A549 (cell line): Measurements from ENCODE around the gene SORBS1. TPM values are rescaled to one million over a fixed set of nuclear protein-coding genes. Genes with fewer than 3 reads are reported as not detected.
A peak's percentile ranks its signal among the peaks of the same experiment; 100 is the strongest.

Experiments used
- ATAC-seq, 2 experiments: fragments of 200-7000 bp in 1 of 2; fragments of >200 bp in 1 of 2; cut with Nextera tagmentation in 1 of 2; cut with Tn5 transposase in 1 of 2; 3 replicates each; pipeline versions ENCODE4 v1.8.0 to v1.9.1; 2018 to 2020; ENCODE audit warnings: mild to moderate bottlenecking in 1 of 2, moderate library complexity in 1 of 2
- CTCF ChIA-PET: fragments of 300-600 bp; sonication (Branson Sonifier 250); formaldehyde crosslinking; extraction: SDS; loops from one replicate; lab custom pipeline; 2021; ENCODE audit warnings: antibody characterized with exemption, inconsistent platforms; lab: Yijun Ruan, JAX
- POLR2A ChIA-PET: fragments of 350-600 bp; formaldehyde crosslinking; extraction: SDS; loops from one replicate; lab custom pipeline; 2021; ENCODE audit warnings: antibody characterized with exemption, inconsistent platforms; lab: Yijun Ruan, JAX
- DNase-seq, 2 experiments: peaks; one replicate each; pipeline versions ENCODE4 v3.0.0 to v3.0.0-alpha.2; 2011 to 2016; ENCODE audit warnings: low read depth in 1 of 2, low spot score in 1 of 2
- FAIRE-seq: peaks from 2 replicates; lab custom pipeline; 2011; peaks lifted over from hg19 to GRCh38; lab: Jason Lieb, UNC
- H3K27ac ChIP-seq, 2 experiments: fragments of >200 bp; sonication (Bioruptor Twin); formaldehyde crosslinking; 3 replicates each; pipeline ENCODE4 v1.5.1; 2016 to 2017
- H3K4me1 ChIP-seq: fragments of >200 bp; sonication (Bioruptor Twin); formaldehyde crosslinking; 3 replicates; pipeline ENCODE4 v1.6.1; 2016
- H3K4me2 ChIP-seq: fragments of >200 bp; sonication (Bioruptor Twin); formaldehyde crosslinking; 3 replicates; pipeline ENCODE4 v1.6.1; 2016
- H3K4me3 ChIP-seq: fragments of >200 bp; sonication (Bioruptor Twin); formaldehyde crosslinking; 3 replicates; pipeline ENCODE4 v1.5.1; 2016
- H3K9me3 ChIP-seq: fragments of >200 bp; sonication (Bioruptor Twin); formaldehyde crosslinking; 3 replicates; pipeline ENCODE4 v1.6.1; 2016
- CBX2 ChIP-seq: fragments of 200-600 bp; sonication (generic); IDR thresholded peaks from 2 replicates; pipeline ENCODE4 v1.6.1; 2016; ENCODE audit warnings: low read depth, mild to moderate bottlenecking, borderline replicate concordance
- CBX8 ChIP-seq: fragments of 200-600 bp; sonication (generic); IDR thresholded peaks from 2 replicates; pipeline ENCODE4 v1.6.1; 2016
- CEBPB ChIP-seq, 2 experiments: fragments of >200 bp in 1 of 2; sonication (Bioruptor Twin) in 1 of 2; formaldehyde crosslinking in 1 of 2; IDR thresholded peaks; 2 replicates each; pipeline ENCODE4 v1.6.1; 2012 to 2016
- E2F6 ChIP-seq: IDR thresholded peaks from 2 replicates; pipeline ENCODE4 v1.6.1; 2012; ENCODE audit warnings: low read depth, borderline replicate concordance
- GATA3 ChIP-seq: IDR thresholded peaks from 2 replicates; pipeline ENCODE4 v1.6.1; 2012; ENCODE audit warnings: borderline replicate concordance
- JUN ChIP-seq, 2 experiments: fragments of >200 bp; sonication (Bioruptor Twin); formaldehyde crosslinking; IDR thresholded peaks; 2 replicates in 1 of 2; 3 replicates in 1 of 2; pipeline ENCODE4 v1.6.1; 2016 to 2017
- MAX ChIP-seq: IDR thresholded peaks from 2 replicates; pipeline ENCODE4 v1.6.1; 2012
- MAZ ChIP-seq: fragments of 150-350 bp; IDR thresholded peaks from 2 replicates; pipeline ENCODE4 v1.6.1; 2014; ENCODE audit warnings: antibody characterized with exemption, low read depth, low read length, borderline replicate concordance
- NFE2L2 ChIP-seq: fragments of 150-350 bp; conservative IDR thresholded peaks from 2 replicates; pipeline ENCODE4 v1.6.1; 2014; ENCODE audit warnings: low read length
- PHF8 ChIP-seq: fragments of 200-600 bp; sonication (generic); IDR thresholded peaks from 2 replicates; pipeline ENCODE4 v1.6.1; 2016; ENCODE audit warnings: low read depth, mild to moderate bottlenecking, antibody characterized with exemption, moderate library complexity, borderline replicate concordance
- RAD21 ChIP-seq, 2 experiments: fragments of >200 bp in 1 of 2; sonication (Bioruptor Twin) in 1 of 2; formaldehyde crosslinking in 1 of 2; IDR thresholded peaks in 1 of 2; conservative IDR thresholded peaks in 1 of 2; 2 replicates in 1 of 2; 3 replicates in 1 of 2; pipeline ENCODE4 v1.6.1; 2012 to 2018; ENCODE audit warnings: inconsistent platforms in 1 of 2
- REST ChIP-seq: fragments of 200-600 bp; sonication (generic); IDR thresholded peaks from 2 replicates; pipeline ENCODE4 v1.6.1; 2016; ENCODE audit warnings: antibody characterized with exemption, mild to moderate bottlenecking, moderate library complexity
- RFX5 ChIP-seq: fragments of 450-650 bp; IDR thresholded peaks from 2 replicates; pipeline ENCODE4 v1.7.1; 2014; ENCODE audit warnings: antibody characterized with exemption, mild to moderate bottlenecking, moderate library complexity
- SMC3 ChIP-seq: fragments of >200 bp; sonication (Bioruptor Twin); formaldehyde crosslinking; IDR thresholded peaks from 3 replicates; pipeline ENCODE4 v1.6.1; 2018; ENCODE audit warnings: inconsistent platforms
- TP53 ChIP-seq: fragments of 250-450 bp; sonication (Bioruptor Pico); IDR thresholded peaks from 2 replicates; pipeline ENCODE4 v1.5.0; 2021; ENCODE audit warnings: mild to moderate bottlenecking, moderate library complexity
- ZSCAN20 ChIP-seq: fragments of 250-450 bp; sonication (Bioruptor Pico); IDR thresholded peaks from 2 replicates; pipeline ENCODE4 v1.8.0; 2022; ENCODE audit warnings: mild to moderate bottlenecking, moderate library complexity
- WGBS: methylation state at CpG from one replicate; pipeline ENCODE4 v1.1.6; 2017; ENCODE audit errors: missing lambda C conversion rate; 5-methylcytosine and 5-hydroxymethylcytosine counted together
- polyA plus RNA-seq, 4 experiments: library from polyadenylated mRNA; depleted of rRNA in 3 of 4; stranded (reverse); fragments of >200 nt; fragmentation: RNase III in 1 of 4; extraction: RNeasy Plus Mini Kit Qiagen cat#74134 plus additional on column Dnase treatment in 1 of 4; gene quantifications; 2 replicates in 3 of 4; 3 replicates in 1 of 4; pipeline ENCODE4 v1.2.3, GENCODE V29; 2011 to 2017
- TF ChIP-seq, protein P1 (sequence below): fragments of >200 bp; sonication (Bioruptor Twin); formaldehyde crosslinking; IDR thresholded peaks from 3 replicates; pipeline ENCODE4 v1.6.1; 2016
- TF ChIP-seq, protein P2 (sequence below): fragments of >200 bp; sonication (Bioruptor Twin); formaldehyde crosslinking; IDR thresholded peaks from 3 replicates; pipeline ENCODE4 v1.5.1; 2016

Gene SORBS1
- polyA plus RNA-seq, 2 of the 4 experiments (the other 2 are of a cell fraction), result 0.39 to 0.80 TPM

DNA sequence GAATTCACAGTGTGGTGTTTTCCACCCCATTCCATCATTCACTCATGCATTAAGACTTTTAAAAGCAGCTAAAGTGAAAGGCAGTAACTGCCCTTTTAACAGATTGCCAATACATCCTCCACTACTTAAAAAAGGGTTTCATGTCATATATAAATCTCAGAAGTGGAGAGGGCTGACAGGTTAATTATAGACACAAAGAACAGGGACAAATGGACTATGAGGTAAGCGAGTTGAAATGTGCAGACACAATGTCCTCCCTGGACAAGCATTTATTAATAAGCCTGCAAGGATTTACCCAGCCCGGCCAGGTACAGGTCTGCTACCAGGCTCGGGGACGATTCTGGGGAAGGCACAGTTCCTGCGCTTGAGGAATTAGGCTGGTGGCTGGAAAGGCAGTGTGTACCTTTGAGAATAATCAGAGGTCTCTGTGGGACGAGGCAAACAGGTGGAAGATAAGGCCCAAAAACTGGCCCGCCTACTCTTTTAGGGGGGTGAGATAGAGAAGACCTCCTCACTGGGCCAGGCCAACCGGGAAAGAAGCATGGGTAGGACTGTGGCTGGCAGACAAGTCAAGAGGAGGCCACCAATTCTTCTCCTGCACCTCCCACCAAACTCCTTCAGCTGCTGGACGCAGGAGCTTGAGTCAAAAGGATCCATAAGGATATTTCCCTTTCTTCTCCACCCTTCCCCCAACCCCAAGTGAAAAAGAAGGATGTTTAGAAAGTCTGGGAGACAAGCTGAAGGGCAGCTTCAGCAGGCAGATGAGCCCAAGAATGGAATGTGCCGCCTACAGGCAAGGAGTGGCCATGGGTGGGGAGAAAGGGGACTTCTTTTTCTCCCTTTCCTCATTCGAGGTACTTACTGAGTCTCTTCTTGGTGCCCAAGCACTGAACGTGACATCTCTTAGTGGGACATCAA is 271.9 kb downstream of the SORBS1 start:
- Histone ChIP-seq H3K9me3 (no peaks in the 10 kb centered on the region), H3K27ac (peak overlapping the region; percentile 97 to 98), H3K4me2 (peak overlapping the region; percentile 89), H3K4me3 (peak overlapping the region; percentile 91), H3K4me1 (peaks cover 44% of the 10 kb centered on the region)
- 42% methylated on average over 12 of the region's 12 CpGs for WGBS
- FAIRE-seq (no peak), DNase-seq (peak; percentile 76 to 81), ATAC-seq (peak; percentile 64 to 75)
- POLR2A ChIA-PET, result interaction anchor here (0.6 to 1.5 kb wide), 6 partner anchors 7 to 46 kb away, joined by 3 to 5 read pairs (median 4); no protein-coding TSS in a partner anchor
- TF ChIP-seq ZSCAN20 (CRISPR knock-in tag) (no peak), CEBPB (IDR thresholded peaks at IDR 0.05) (no peak), CBX8 (no peak), NFE2L2 (no peak), RAD21 (conservative IDR thresholded peaks at IDR 0.05 in 1 of 2, IDR thresholded peaks at IDR 0.05 in 1 of 2) (peak; percentile 44 to 51), SMC3 (peak; percentile 66), RFX5 (no peak), CBX2 (no peak)
- TF ChIP-seq, protein P1, sequence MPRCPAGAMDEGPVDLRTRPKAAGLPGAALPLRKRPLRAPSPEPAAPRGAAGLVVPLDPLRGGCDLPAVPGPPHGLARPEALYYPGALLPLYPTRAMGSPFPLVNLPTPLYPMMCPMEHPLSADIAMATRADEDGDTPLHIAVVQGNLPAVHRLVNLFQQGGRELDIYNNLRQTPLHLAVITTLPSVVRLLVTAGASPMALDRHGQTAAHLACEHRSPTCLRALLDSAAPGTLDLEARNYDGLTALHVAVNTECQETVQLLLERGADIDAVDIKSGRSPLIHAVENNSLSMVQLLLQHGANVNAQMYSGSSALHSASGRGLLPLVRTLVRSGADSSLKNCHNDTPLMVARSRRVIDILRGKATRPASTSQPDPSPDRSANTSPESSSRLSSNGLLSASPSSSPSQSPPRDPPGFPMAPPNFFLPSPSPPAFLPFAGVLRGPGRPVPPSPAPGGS, result no peak
- TF ChIP-seq, protein P2, sequence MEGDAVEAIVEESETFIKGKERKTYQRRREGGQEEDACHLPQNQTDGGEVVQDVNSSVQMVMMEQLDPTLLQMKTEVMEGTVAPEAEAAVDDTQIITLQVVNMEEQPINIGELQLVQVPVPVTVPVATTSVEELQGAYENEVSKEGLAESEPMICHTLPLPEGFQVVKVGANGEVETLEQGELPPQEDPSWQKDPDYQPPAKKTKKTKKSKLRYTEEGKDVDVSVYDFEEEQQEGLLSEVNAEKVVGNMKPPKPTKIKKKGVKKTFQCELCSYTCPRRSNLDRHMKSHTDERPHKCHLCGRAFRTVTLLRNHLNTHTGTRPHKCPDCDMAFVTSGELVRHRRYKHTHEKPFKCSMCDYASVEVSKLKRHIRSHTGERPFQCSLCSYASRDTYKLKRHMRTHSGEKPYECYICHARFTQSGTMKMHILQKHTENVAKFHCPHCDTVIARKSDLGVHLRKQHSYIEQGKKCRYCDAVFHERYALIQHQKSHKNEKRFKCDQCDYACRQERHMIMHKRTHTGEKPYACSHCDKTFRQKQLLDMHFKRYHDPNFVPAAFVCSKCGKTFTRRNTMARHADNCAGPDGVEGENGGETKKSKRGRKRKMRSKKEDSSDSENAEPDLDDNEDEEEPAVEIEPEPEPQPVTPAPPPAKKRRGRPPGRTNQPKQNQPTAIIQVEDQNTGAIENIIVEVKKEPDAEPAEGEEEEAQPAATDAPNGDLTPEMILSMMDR, result peak; percentile 47
- CTCF ChIA-PET, result interaction anchor here (0.6 to 3.3 kb wide), 12 partner anchors 9 to 692 kb away, joined by 3 to 17 read pairs (median 5); no protein-coding TSS in a partner anchor

DNA sequence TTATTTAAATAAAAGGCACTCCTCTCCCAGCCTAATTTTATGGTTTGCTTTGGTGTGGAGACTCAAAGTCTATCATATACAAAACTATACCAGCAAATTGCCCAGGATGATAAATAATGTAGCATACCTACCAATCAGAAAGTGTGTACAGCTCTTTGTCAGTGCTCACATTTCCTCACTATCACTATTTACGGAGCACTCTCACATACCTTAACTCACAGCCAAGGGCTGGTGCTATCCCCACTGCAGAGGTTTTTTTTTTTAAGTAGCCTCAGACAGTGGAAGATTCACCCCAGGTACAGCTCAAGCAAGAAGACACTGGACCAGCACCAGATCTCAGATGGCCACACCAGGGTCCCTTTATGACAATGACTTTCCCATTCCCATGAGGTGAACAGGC is 272.9 kb downstream of the SORBS1 start:
- peak overlapping the region; percentile 7 to 97; a peak in 1 of 6 replicates for H3K27ac ChIP-seq
- peak overlapping the region; percentile 91; the same call in 1 of the 3 replicates for H3K4me3 ChIP-seq
- H3K4me1 ChIP-seq, result peaks cover 45% of the 10 kb centered on the region
- H3K9me3 ChIP-seq, result no peaks in the 10 kb centered on the region
- CTCF ChIA-PET, result interaction anchor here (1.0 to 3.3 kb wide), 11 partner anchors 8 to 75 kb away, joined by 3 to 17 read pairs (median 5); no protein-coding TSS in a partner anchor
- no peak for DNase-seq
- no peak for TF ChIP-seq E2F6
- TF ChIP-seq CEBPB (IDR thresholded peaks at IDR 0.05), result no peak
- no peak for TF ChIP-seq REST
- TF ChIP-seq PHF8, result no peak
- TF ChIP-seq CBX2, result no peak
- TF ChIP-seq JUN (IDR thresholded peaks at IDR 0.05), result no peak
- TF ChIP-seq TP53 (CRISPR knock-in tag), result no peak
- TF ChIP-seq GATA3, result no peak
- TF ChIP-seq MAX, result no peak
- TF ChIP-seq MAZ, result no peak
- TF ChIP-seq, all 56 proteins: peak for 0
- no peak for ATAC-seq
- POLR2A ChIA-PET, result interaction anchor here (1.0 to 1.1 kb wide), 2 partner anchors 10 to 59 kb away, joined by 3 read pairs; no protein-coding TSS in a partner anchor
- FAIRE-seq, result no peak
- peak overlapping the region; percentile 89 for H3K4me2 ChIP-seq
- 95% methylated on average over 1 of the region's 1 CpG for WGBS
